WTC11 (cell line): ENCODE data around the gene LAMC2. TPM values are rescaled to one million over a fixed set of nuclear protein-coding genes. Genes with fewer than 3 reads are reported as not detected.
A peak's percentile ranks its signal among the peaks of the same experiment; 100 is the strongest.

Source experiments
- ATAC-seq: fragments of 200-7000 bp; cut with Tn5 transposase; 2 replicates; pipeline ENCODE4 v1.10.0; 2021; ENCODE audit warnings: mild to moderate bottlenecking, moderate library complexity
- CTCF ChIA-PET: fragments of 300-600 bp; sonication (Branson Sonifier 250); formaldehyde crosslinking; loops from one replicate; lab custom pipeline; 2021; ENCODE audit warnings: antibody characterized with exemption; lab: Charles Lee
- POLR2A ChIA-PET: fragments of 350-600 bp; sonication (Branson Sonifier 250); formaldehyde crosslinking; loops from one replicate; lab custom pipeline; 2021; ENCODE audit warnings: antibody characterized with exemption; lab: Charles Lee
- DNase-seq: peaks from one replicate; pipeline ENCODE4 v3.0.0; 2021; ENCODE audit warnings: low spot score
- H3K27ac Mint-ChIP-seq: 2 replicates; pipeline ENCODE4 v1.8.0; 2021; ENCODE audit warnings: mixed read lengths
- H3K27me3 Mint-ChIP-seq: 2 replicates; pipeline ENCODE4 v1.8.0; 2021; ENCODE audit warnings: low read depth, mild to moderate bottlenecking, moderate library complexity, mixed read lengths
- H3K36me3 Mint-ChIP-seq: 2 replicates; pipeline ENCODE4 v1.8.0; 2021; ENCODE audit warnings: mixed read lengths
- H3K4me1 Mint-ChIP-seq: 2 replicates; pipeline ENCODE4 v1.8.0; 2022; ENCODE audit warnings: mixed read lengths
- H3K4me3 Mint-ChIP-seq: 2 replicates; pipeline ENCODE4 v1.8.0; 2021; ENCODE audit warnings: mild to moderate bottlenecking, moderate library complexity, mixed read lengths
- H3K9me3 Mint-ChIP-seq: 2 replicates; pipeline ENCODE4 v1.8.0; 2021; ENCODE audit warnings: mixed read lengths
- ETV6 ChIP-seq: sonication (generic); formaldehyde crosslinking; IDR thresholded peaks from 2 replicates; pipeline ENCODE4 v1.8.1; 2022; ENCODE audit warnings: mild to moderate bottlenecking, missing genetic modification reagents
- FOXP1 ChIP-seq: sonication (generic); formaldehyde crosslinking; IDR thresholded peaks from 2 replicates; pipeline ENCODE4 v1.8.0; 2022; ENCODE audit warnings: missing genetic modification reagents, mild to moderate bottlenecking, moderate library complexity, borderline replicate concordance
- GTF2I ChIP-seq: fragments of 250-450 bp; sonication (Bioruptor Pico); conservative IDR thresholded peaks from 2 replicates; pipeline ENCODE4 v1.4.0; 2021; ENCODE audit warnings: mild to moderate bottlenecking
- JAZF1 ChIP-seq: fragments of 250-450 bp; sonication (Bioruptor Pico); IDR thresholded peaks from 2 replicates; pipeline ENCODE4 v1.9.0; 2021; ENCODE audit warnings: moderate library complexity, mild to moderate bottlenecking, inconsistent platforms
- NFYB ChIP-seq: sonication (generic); formaldehyde crosslinking; conservative IDR thresholded peaks from 2 replicates; pipeline ENCODE4 v1.8.0; 2022; ENCODE audit warnings: low read depth, missing genetic modification reagents
- NR2C2 ChIP-seq: sonication (generic); formaldehyde crosslinking; IDR thresholded peaks from 2 replicates; pipeline ENCODE4 v1.8.0; 2022; ENCODE audit warnings: mild to moderate bottlenecking, missing genetic modification reagents
- SMAD3 ChIP-seq: sonication (generic); formaldehyde crosslinking; IDR thresholded peaks from 2 replicates; pipeline ENCODE4 v1.8.0; 2022; ENCODE audit warnings: missing genetic modification reagents, mild to moderate bottlenecking, borderline replicate concordance
- SP1 ChIP-seq: sonication (generic); formaldehyde crosslinking; conservative IDR thresholded peaks from 2 replicates; pipeline ENCODE4 v1.8.1; 2022; ENCODE audit warnings: missing genetic modification reagents
- ZBTB21 ChIP-seq: sonication (generic); formaldehyde crosslinking; IDR thresholded peaks from 2 replicates; pipeline ENCODE4 v1.8.1; 2023; ENCODE audit warnings: mild to moderate bottlenecking, missing genetic modification reagents, borderline replicate concordance
- ZNF121 ChIP-seq: sonication (generic); formaldehyde crosslinking; IDR thresholded peaks from 2 replicates; pipeline ENCODE4 v1.8.0; 2023; ENCODE audit warnings: missing genetic modification reagents
- ZNF219 ChIP-seq: sonication (generic); formaldehyde crosslinking; IDR thresholded peaks from 2 replicates; pipeline ENCODE4 v1.8.0; 2023; ENCODE audit warnings: missing genetic modification reagents, mild to moderate bottlenecking, borderline replicate concordance
- ZNF263 ChIP-seq: sonication (generic); formaldehyde crosslinking; IDR thresholded peaks from 2 replicates; pipeline ENCODE4 v1.8.1; 2022; ENCODE audit warnings: low read depth, mild to moderate bottlenecking, moderate library complexity, missing genetic modification reagents
- ZNF423 ChIP-seq: fragments of 250-450 bp; sonication (Bioruptor Pico); IDR thresholded peaks from 2 replicates; pipeline ENCODE4 v2.1.2; 2022; ENCODE audit warnings: mild to moderate bottlenecking, moderate library complexity
- total RNA-seq: library from RNA; stranded (reverse); gene quantifications from 3 replicates; pipeline ENCODE4 v1.2.3, GENCODE V29; 2021
- TF ChIP-seq, protein P1 (sequence below): fragments of 250-450 bp; sonication (Bioruptor Pico); IDR thresholded peaks from 2 replicates; pipeline ENCODE4 v1.9.0; 2021; ENCODE audit warnings: moderate library complexity, mild to moderate bottlenecking, inconsistent platforms, borderline replicate concordance
- TF ChIP-seq, protein P2 (sequence below): sonication (generic); formaldehyde crosslinking; IDR thresholded peaks from 2 replicates; pipeline ENCODE4 v1.8.1; 2022; ENCODE audit warnings: missing genetic modification reagents, borderline replicate concordance
- TF ChIP-seq, protein P3 (sequence below): sonication (generic); formaldehyde crosslinking; IDR thresholded peaks from 2 replicates; pipeline ENCODE4 v1.8.1; 2023; ENCODE audit warnings: mild to moderate bottlenecking, moderate library complexity, missing genetic modification reagents
- TF ChIP-seq, protein P4 (sequence below): sonication (generic); formaldehyde crosslinking; IDR thresholded peaks from 2 replicates; pipeline ENCODE4 v1.8.0; 2022; ENCODE audit warnings: mild to moderate bottlenecking, missing genetic modification reagents
- TF ChIP-seq, protein P5 (sequence below): sonication (generic); formaldehyde crosslinking; IDR thresholded peaks from 2 replicates; pipeline ENCODE4 v1.8.0; 2023; ENCODE audit warnings: mild to moderate bottlenecking, missing genetic modification reagents
- TF ChIP-seq, protein P6 (sequence below): fragments of 200-600 bp; IDR thresholded peaks from 2 replicates; pipeline ENCODE4 v1.8.0; 2022; ENCODE audit warnings: antibody characterized with exemption

The LAMC2 gene
- total RNA-seq, 1 experiment from 2014 or later: 7.9 TPM

DNA sequence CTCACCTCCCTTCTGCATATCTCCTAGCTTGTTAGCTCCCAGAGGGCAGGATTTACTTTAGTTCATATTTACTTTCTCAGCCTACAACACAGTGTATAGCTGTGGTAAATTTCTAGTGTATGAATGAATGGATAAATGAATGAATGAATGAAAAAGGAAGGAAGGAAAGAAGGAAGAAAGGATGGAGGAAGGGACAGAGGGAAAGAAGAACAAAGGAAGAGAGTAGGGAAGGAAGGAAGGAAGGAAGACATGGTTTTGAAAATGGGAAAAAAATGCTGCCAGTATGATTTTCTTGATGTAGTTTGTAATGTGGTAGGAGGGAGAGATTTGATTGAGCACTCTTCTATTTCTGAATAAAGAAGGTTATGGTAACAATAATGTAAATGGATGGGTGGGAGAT lies 47.0 kb downstream of the LAMC2 start:
- ATAC-seq (no peak), DNase-seq (no peak)
- H3K27me3 Mint-ChIP-seq: no peaks in the 10 kb centered on the region
- H3K36me3 Mint-ChIP-seq: no peaks in the 10 kb centered on the region
- no peak overlapping the region for H3K27ac Mint-ChIP-seq
- no peaks in the 10 kb centered on the region for H3K9me3 Mint-ChIP-seq
- POLR2A ChIA-PET: no interaction called here
- peaks cover 38% of the 10 kb centered on the region for H3K4me1 Mint-ChIP-seq
- H3K4me3 Mint-ChIP-seq: no peak overlapping the region
- TF ChIP-seq, protein P1, sequence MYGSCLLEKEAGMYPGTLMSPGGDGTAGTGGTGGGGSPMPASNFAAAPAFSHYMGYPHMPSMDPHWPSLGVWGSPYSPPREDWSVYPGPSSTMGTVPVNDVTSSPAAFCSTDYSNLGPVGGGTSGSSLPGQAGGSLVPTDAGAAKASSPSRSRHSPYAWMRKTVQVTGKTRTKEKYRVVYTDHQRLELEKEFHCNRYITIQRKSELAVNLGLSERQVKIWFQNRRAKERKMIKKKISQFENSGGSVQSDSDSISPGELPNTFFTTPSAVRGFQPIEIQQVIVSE (CRISPR knock-in tag): no peak
- TF ChIP-seq ZNF423 (CRISPR knock-in tag): no peak
- TF ChIP-seq ZNF219: no peak
- no peak for TF ChIP-seq SMAD3 (CRISPR knock-in tag)
- no peak for TF ChIP-seq JAZF1 (CRISPR knock-in tag)
- no peak for TF ChIP-seq NFYB (CRISPR knock-in tag)
- no peak for TF ChIP-seq ZNF121
- CTCF ChIA-PET: no interaction called here

DNA sequence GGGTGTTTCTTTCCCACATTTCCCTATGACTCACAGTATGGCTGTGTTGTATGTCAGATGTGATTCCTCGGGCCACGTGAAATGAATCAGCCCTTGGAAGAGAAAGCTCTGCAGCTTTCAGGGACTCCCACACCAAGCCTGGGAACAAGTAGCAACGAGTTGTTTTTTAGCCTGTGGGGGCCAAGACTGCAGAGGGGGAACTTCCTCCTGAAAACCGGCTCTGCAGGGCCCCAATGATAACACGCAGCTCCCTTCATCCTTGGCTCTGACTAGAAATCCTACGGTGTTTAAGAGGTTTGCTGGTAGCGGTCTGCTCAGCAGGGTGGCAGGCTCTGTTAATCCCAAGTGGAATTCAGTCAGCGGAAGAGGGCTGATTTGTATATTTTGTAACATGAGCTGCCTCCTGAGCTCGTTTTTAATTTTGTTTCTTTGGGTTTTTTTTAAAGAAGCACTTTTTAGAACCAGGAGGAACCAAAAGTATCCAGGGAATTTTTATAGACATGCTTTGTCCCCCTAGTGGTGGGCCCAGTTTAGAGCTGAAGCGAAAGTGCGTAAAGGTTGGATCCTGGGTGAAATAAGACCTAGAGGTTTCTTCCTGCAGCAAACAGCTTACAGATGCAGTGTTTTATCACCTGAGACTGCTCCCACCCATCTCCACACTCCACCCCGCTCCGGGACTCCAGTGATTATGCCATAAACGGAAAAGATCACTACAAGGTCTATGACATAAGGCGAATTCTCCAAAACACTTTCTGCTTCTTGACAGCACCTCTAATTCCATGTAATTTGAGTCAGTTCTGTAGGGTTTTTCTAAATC lies 48.8 kb downstream of the LAMC2 start:
- H3K9me3 Mint-ChIP-seq: no peaks in the 10 kb centered on the region
- peak; percentile 86 for ATAC-seq
- no peaks in the 10 kb centered on the region for H3K27me3 Mint-ChIP-seq
- H3K4me3 Mint-ChIP-seq: peak overlapping the region; percentile 48
- peak; percentile 56 for DNase-seq
- POLR2A ChIA-PET: interaction anchor here (0.9 to 1.1 kb wide), 2 partner anchors 11 to 14 kb away, joined by 3 read pairs; no protein-coding TSS in a partner anchor
- CTCF ChIA-PET: interaction anchor here (0.6 to 1.6 kb wide), 53 partner anchors 9 to 388 kb away, joined by 3 to 24 read pairs (median 4); no protein-coding TSS in a partner anchor
- peaks cover 38% of the 10 kb centered on the region for H3K4me1 Mint-ChIP-seq
- TF ChIP-seq FOXP1 (CRISPR knock-in tag): no peak
- TF ChIP-seq ETV6: peak; percentile 56; the same call in 1 of the 2 replicates
- TF ChIP-seq, protein P2, sequence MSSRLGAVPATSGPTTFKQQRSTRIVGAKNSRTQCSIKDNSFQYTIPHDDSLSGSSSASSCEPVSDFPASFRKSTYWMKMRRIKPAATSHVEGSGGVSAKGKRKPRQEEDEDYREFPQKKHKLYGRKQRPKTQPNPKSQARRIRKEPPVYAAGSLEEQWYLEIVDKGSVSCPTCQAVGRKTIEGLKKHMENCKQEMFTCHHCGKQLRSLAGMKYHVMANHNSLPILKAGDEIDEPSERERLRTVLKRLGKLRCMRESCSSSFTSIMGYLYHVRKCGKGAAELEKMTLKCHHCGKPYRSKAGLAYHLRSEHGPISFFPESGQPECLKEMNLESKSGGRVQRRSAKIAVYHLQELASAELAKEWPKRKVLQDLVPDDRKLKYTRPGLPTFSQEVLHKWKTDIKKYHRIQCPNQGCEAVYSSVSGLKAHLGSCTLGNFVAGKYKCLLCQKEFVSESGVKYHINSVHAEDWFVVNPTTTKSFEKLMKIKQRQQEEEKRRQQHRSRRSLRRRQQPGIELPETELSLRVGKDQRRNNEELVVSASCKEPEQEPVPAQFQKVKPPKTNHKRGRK (CRISPR knock-in tag): no peak
- TF ChIP-seq SP1 (CRISPR knock-in tag): no peak
- TF ChIP-seq GTF2I (CRISPR knock-in tag): no peak
- no peak for TF ChIP-seq ZNF263 (CRISPR knock-in tag)
- TF ChIP-seq, protein P3, sequence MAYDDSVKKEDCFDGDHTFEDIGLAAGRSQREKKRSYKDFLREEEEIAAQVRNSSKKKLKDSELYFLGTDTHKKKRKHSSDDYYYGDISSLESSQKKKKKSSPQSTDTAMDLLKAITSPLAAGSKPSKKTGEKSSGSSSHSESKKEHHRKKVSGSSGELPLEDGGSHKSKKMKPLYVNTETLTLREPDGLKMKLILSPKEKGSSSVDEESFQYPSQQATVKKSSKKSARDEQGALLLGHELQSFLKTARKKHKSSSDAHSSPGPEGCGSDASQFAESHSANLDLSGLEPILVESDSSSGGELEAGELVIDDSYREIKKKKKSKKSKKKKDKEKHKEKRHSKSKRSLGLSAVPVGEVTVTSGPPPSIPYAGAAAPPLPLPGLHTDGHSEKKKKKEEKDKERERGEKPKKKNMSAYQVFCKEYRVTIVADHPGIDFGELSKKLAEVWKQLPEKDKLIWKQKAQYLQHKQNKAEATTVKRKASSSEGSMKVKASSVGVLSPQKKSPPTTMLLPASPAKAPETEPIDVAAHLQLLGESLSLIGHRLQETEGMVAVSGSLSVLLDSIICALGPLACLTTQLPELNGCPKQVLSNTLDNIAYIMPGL: no peak
- TF ChIP-seq, protein P4, sequence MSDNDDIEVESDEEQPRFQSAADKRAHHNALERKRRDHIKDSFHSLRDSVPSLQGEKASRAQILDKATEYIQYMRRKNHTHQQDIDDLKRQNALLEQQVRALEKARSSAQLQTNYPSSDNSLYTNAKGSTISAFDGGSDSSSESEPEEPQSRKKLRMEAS (CRISPR knock-in tag): no peak
- no peak for TF ChIP-seq NR2C2 (CRISPR knock-in tag)
- TF ChIP-seq ZBTB21 (CRISPR knock-in tag): no peak
- TF ChIP-seq, protein P5, sequence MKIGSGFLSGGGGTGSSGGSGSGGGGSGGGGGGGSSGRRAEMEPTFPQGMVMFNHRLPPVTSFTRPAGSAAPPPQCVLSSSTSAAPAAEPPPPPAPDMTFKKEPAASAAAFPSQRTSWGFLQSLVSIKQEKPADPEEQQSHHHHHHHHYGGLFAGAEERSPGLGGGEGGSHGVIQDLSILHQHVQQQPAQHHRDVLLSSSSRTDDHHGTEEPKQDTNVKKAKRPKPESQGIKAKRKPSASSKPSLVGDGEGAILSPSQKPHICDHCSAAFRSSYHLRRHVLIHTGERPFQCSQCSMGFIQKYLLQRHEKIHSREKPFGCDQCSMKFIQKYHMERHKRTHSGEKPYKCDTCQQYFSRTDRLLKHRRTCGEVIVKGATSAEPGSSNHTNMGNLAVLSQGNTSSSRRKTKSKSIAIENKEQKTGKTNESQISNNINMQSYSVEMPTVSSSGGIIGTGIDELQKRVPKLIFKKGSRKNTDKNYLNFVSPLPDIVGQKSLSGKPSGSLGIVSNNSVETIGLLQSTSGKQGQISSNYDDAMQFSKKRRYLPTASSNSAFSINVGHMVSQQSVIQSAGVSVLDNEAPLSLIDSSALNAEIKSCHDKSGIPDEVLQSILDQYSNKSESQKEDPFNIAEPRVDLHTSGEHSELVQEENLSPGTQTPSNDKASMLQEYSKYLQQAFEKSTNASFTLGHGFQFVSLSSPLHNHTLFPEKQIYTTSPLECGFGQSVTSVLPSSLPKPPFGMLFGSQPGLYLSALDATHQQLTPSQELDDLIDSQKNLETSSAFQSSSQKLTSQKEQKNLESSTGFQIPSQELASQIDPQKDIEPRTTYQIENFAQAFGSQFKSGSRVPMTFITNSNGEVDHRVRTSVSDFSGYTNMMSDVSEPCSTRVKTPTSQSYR (CRISPR knock-in tag): no peak
- TF ChIP-seq, protein P6, sequence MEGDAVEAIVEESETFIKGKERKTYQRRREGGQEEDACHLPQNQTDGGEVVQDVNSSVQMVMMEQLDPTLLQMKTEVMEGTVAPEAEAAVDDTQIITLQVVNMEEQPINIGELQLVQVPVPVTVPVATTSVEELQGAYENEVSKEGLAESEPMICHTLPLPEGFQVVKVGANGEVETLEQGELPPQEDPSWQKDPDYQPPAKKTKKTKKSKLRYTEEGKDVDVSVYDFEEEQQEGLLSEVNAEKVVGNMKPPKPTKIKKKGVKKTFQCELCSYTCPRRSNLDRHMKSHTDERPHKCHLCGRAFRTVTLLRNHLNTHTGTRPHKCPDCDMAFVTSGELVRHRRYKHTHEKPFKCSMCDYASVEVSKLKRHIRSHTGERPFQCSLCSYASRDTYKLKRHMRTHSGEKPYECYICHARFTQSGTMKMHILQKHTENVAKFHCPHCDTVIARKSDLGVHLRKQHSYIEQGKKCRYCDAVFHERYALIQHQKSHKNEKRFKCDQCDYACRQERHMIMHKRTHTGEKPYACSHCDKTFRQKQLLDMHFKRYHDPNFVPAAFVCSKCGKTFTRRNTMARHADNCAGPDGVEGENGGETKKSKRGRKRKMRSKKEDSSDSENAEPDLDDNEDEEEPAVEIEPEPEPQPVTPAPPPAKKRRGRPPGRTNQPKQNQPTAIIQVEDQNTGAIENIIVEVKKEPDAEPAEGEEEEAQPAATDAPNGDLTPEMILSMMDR: peak; percentile 69
- H3K36me3 Mint-ChIP-seq: no peaks in the 10 kb centered on the region
- H3K27ac Mint-ChIP-seq: peak overlapping the region; percentile 88
